Stomach (tissue), 4 donors: ENCODE measurements around the gene SNRNP35.

Experiments
- CTCF ChIP-seq, 7 experiments: fragments of 450-650 bp in 4 of 7; fragments of 200-600 bp in 3 of 7; sonication (generic) in 3 of 7; IDR thresholded peaks; one replicate each; pipeline ENCODE4 v1.5.1; 2016 to 2019; ENCODE audit warnings: antibody characterized with exemption in 7 of 7, control low read depth in 2 of 7, mild to moderate bottlenecking in 1 of 7
- POLR2AphosphoS5 ChIP-seq, 3 donors: sonication (generic); formaldehyde crosslinking; IDR thresholded peaks; one replicate each; pipeline ENCODE4 v1.6.1; 2016; ENCODE audit warnings: antibody characterized with exemption in 3 of 3

GRCh38 chr12:123457980-123458779 lies at the start of gene SNRNP35:
- peak in 2 of 3 donors; percentile 63 to 65 for TF ChIP-seq POLR2AphosphoS5 (IDR thresholded peaks at IDR 0.05)
- TF ChIP-seq CTCF (IDR thresholded peaks at IDR 0.05), result no peak
